Measurements from ENCODE around the gene PMAIP1. TPM values are rescaled to one million over a fixed set of nuclear protein-coding genes. Genes with fewer than 3 reads are reported as not detected.
"Not testable (repeated sequence)": the region's sequence is repeated elsewhere in the genome, so short reads cannot be mapped to it uniquely, and the experiment has no call there.

Gene PMAIP1
- 52.5 and 54.6 TPM in 2 replicates for total RNA-seq

DNA sequence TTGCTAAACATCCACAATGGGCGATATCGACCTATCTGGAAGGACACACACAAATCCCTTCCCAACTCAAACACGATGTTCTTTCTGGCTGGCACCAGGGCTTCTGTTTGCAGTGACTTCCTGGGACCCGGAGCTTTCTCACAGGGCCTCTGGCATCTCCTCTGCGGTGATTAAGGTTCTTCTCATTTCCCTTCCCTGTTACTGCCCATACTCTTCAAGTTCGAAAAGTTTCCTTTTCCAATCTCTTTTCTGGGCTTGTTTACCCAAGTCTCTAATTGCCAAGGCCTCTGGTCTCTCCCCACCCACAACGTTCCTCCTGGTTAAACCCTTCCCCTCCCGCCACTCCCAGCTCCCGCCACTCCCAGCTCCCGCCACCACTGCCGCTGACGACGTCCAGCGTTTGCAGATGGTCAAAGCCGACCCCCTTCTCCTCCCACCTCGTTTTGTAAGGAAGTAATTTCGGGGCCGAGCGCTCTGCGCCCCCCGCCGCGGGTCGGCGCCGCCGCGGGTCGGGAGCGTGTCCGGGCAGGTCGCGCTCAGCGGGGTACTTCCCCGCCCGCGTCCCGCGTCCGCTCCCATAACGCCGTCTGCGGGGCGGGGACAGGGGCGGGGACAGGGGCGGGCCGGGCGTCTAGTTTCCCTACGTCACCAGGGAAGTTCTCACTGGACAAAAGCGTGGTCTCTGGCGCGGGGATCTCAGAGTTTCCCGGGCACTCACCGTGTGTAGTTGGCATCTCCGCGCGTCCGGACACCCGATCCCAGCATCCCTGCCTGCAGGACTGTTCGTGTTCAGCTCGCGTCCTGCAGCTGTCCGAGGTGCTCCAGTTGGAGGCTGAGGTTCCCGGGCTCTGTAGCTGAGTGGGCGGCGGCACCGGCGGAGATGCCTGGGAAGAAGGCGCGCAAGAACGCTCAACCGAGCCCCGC lies at the start of gene PMAIP1:
Gene PMAIP1, plus strand, starts transcription at position 699 of the 924 bp plus-strand sequence. Its CDS starts 182 bp downstream, at position 881.
- Mint-ChIP-seq H3K27ac (peak within 1 kb of the TSS; percentile 99), H3K9me3 (no peaks in the 10 kb centered on the region), H3K4me3 (peak within 1 kb of the TSS; percentile 95), H3K36me3 (ENCODE audit: low read depth) (peaks cover 35% of the 10 kb centered on the region), H3K4me1 (peaks cover 35% of the 10 kb centered on the region), H3K27me3 (no peaks in the 10 kb centered on the region)
- DNase-seq = peak; percentile 96
- intact Hi-C loops (cut with micrococcal nuclease) = loop anchor here (1.0 to 10.0 kb wide), 7 partner anchors 14 to 1285 kb away; partner anchors contain the start of gene LMAN1

- no peak overlapping the region for H3K4me3 Mint-ChIP-seq
- no peaks in the 10 kb centered on the region for H3K9me3 Mint-ChIP-seq
- DNase-seq = no peak
- no peaks in the 10 kb centered on the region for H3K27me3 Mint-ChIP-seq
- no peaks in the 10 kb centered on the region for H3K36me3 Mint-ChIP-seq (ENCODE audit: low read depth)
- no peak overlapping the region for H3K27ac Mint-ChIP-seq
- peaks cover 23% of the 10 kb centered on the region for H3K4me1 Mint-ChIP-seq
- intact Hi-C loops (cut with micrococcal nuclease) = no loop called here
Observed at GRCh38 chr18:59851784-59852399, 47.9 kb upstream of the PMAIP1 start.

GRCh38 chr18:59852548-59852947 lies 47.2 kb upstream of the PMAIP1 start:
- Mint-ChIP-seq H3K4me3 (no peak overlapping the region), H3K36me3 (ENCODE audit: low read depth) (no peaks in the 10 kb centered on the region), H3K9me3 (no peaks in the 10 kb centered on the region), H3K27ac (no peak overlapping the region), H3K4me1 (peaks cover 17% of the 10 kb centered on the region), H3K27me3 (peaks cover 2% of the 10 kb centered on the region)
- intact Hi-C loops (cut with micrococcal nuclease) = no loop called here
- DNase-seq = no peak

GRCh38 chr18:59853380-59853779 lies 46.4 kb upstream of the PMAIP1 start:
- no peak for DNase-seq
- H3K4me1 Mint-ChIP-seq = peaks cover 9% of the 10 kb centered on the region
- H3K9me3 Mint-ChIP-seq = no peaks in the 10 kb centered on the region
- H3K27me3 Mint-ChIP-seq = peaks cover 2% of the 10 kb centered on the region
- intact Hi-C loops (cut with micrococcal nuclease) = no loop called here
- no peaks in the 10 kb centered on the region for H3K36me3 Mint-ChIP-seq (ENCODE audit: low read depth)
- no peak overlapping the region for H3K4me3 Mint-ChIP-seq
- no peak overlapping the region for H3K27ac Mint-ChIP-seq

DNA sequence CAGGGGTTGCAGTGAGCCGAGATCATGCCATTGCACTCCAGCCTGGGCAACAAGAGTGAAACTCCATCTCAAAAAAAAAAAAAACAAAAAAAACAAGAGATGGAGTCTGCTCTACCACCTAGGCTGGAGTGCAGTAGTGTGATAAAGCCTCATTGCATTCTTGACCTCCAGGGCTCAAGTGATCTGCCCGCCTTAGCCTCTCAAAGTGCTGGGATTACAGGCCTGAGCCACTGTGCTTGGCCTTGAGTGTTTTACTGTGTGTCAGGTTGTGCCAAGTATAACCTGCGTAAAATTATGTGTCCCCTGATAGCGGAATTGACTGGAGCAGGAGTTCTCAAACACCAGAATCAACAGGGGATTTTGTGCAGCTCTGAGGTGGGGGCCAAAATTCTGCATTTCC lies 45.8 kb upstream of the PMAIP1 start:
- H3K27me3 Mint-ChIP-seq; intact Hi-C loops (cut with micrococcal nuclease); H3K4me1 Mint-ChIP-seq; H3K27ac Mint-ChIP-seq; H3K9me3 Mint-ChIP-seq; H3K36me3 Mint-ChIP-seq (ENCODE audit: low read depth); DNase-seq; H3K4me3 Mint-ChIP-seq: not testable (repeated sequence)

DNA sequence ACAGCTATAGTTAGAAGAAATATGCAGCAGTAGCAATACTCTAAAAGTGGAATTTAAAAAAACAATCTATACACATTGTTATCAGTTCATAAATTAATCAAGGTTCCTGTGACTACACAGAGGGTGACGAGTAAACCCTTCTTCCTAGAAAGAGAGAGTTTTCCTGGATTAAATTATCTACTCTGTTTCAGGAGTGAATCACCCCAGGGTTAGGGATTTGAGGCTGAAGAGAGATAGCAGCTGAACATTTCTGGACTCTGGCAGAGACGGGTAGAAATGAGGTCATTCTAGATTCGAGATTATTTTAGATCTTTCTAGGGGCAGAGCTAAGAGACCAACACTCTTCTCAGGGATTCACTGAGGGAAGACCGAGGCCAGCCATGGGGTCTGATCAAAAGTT lies 38.8 kb upstream of the PMAIP1 start:
- no peaks in the 10 kb centered on the region for H3K36me3 Mint-ChIP-seq (ENCODE audit: low read depth)

GRCh38 chr18:59861963-59862819 lies 37.6 kb upstream of the PMAIP1 start:
- H3K9me3 Mint-ChIP-seq = no peaks in the 10 kb centered on the region
- H3K4me3 Mint-ChIP-seq = no peak overlapping the region
- intact Hi-C loops (cut with micrococcal nuclease) = no loop called here
- H3K27ac Mint-ChIP-seq = no peak overlapping the region
- no peaks in the 10 kb centered on the region for H3K36me3 Mint-ChIP-seq (ENCODE audit: low read depth)
- no peaks in the 10 kb centered on the region for H3K4me1 Mint-ChIP-seq
- DNase-seq = no peak
- peaks cover 3% of the 10 kb centered on the region for H3K27me3 Mint-ChIP-seq

More for the DNA sequence above, 38.8 kb upstream of the PMAIP1 start:
- Mint-ChIP-seq H3K27ac (no peak overlapping the region), H3K27me3 (peaks cover 2% of the 10 kb centered on the region), H3K9me3 (no peaks in the 10 kb centered on the region), H3K4me3 (no peak overlapping the region), H3K4me1 (no peaks in the 10 kb centered on the region)
- intact Hi-C loops (cut with micrococcal nuclease) = no loop called here
- no peak for DNase-seq

DNA sequence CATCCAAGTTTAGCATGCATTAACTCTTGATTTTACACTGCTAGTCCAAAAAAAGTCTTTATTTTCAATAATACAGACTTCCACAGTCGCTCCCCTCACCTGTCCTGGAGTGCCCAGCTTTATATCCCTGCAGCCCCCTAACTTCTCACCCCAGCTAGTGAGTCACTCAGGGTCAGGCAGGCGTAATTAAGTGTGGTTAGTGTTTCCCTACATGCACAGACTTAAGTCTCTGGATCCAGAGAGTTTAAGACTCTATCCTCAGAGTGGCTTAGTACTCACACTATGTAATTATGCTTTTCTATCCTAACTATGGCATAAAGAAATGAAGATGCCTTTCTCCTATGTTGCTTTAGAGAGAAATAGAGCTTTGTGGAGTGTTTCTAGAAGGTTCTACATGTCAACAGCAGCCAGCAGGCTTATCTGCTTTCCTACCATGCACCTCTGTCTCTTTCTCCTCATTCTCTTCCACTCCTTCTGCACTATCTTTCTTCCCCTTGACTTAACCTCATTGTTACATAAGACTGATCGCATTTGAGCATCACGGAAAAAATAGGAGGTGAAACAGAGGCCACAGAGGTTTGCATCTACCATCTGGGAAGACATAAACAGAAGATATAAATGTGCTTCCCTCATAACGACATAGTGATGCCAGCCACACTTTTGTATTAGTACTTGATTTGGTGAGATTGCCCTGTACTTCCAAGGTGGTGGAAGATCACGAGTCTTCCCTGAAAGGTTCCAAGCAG lies 34.4 kb upstream of the PMAIP1 start:
- no peak for DNase-seq
- Mint-ChIP-seq H3K27ac (no peak overlapping the region), H3K4me3 (no peak overlapping the region), H3K9me3 (no peaks in the 10 kb centered on the region), H3K36me3 (ENCODE audit: low read depth) (no peaks in the 10 kb centered on the region), H3K4me1 (no peaks in the 10 kb centered on the region), H3K27me3 (peaks cover 4% of the 10 kb centered on the region)
- intact Hi-C loops (cut with micrococcal nuclease) = no loop called here

GRCh38 chr18:59866551-59867269 lies 33.1 kb upstream of the PMAIP1 start:
- DNase-seq = no peak
- intact Hi-C loops (cut with micrococcal nuclease) = no loop called here
- no peaks in the 10 kb centered on the region for H3K9me3 Mint-ChIP-seq
- H3K4me1 Mint-ChIP-seq = no peaks in the 10 kb centered on the region
- H3K27ac Mint-ChIP-seq = no peak overlapping the region
- no peak overlapping the region for H3K4me3 Mint-ChIP-seq
- no peaks in the 10 kb centered on the region for H3K36me3 Mint-ChIP-seq (ENCODE audit: low read depth)
- H3K27me3 Mint-ChIP-seq = peaks cover 7% of the 10 kb centered on the region

DNA sequence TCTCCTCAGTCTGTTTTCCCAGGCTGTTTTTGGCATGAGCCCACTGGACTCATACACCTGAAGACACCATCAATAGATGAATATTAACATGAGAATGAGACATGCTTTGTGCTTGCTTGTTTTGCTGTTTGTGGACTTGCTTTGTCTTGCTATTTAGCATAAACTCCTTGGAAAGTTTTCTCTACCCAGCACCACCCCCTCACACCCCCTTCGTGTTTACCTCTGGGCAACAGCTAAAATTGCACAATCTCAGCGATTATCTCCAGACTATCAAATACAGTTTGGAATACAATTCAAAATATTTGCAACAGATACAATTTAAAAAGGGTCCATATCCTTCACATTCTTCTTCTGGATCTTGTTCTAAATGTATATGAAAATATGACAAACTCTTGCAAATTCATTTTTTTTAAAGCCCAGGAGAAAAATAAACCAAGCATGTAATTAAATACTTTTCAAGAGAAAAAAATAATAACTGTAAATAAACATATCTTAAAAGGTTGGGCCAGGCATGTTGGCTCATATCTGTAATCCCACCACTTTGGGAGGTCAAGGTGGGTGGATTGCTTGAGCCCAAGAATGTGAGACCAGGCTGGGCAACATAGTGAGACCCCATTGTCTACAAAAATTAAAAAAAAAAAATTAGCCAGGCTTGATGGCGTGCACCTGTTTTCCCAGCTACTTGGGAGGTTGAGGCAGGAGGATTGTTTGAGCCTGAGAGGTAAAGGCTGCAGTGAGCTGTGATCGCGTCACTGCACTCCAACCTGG lies 32.3 kb upstream of the PMAIP1 start:
- Mint-ChIP-seq H3K4me1 (no peaks in the 10 kb centered on the region), H3K36me3 (ENCODE audit: low read depth) (no peaks in the 10 kb centered on the region), H3K27ac (no peak overlapping the region), H3K27me3 (peaks cover 7% of the 10 kb centered on the region), H3K4me3 (no peak overlapping the region), H3K9me3 (no peaks in the 10 kb centered on the region)
- DNase-seq = no peak
- intact Hi-C loops (cut with micrococcal nuclease) = no loop called here

- no peaks in the 10 kb centered on the region for H3K36me3 Mint-ChIP-seq (ENCODE audit: low read depth)
- peaks cover 7% of the 10 kb centered on the region for H3K27me3 Mint-ChIP-seq
- H3K4me3 Mint-ChIP-seq = no peak overlapping the region
- H3K9me3 Mint-ChIP-seq = no peaks in the 10 kb centered on the region
- no peak overlapping the region for H3K27ac Mint-ChIP-seq
- peaks cover 11% of the 10 kb centered on the region for H3K4me1 Mint-ChIP-seq
- intact Hi-C loops (cut with micrococcal nuclease) = no loop called here
- no peak for DNase-seq
Observed at GRCh38 chr18:59870623-59871130, 29.1 kb upstream of the PMAIP1 start.

GRCh38 chr18:59871711-59872362 lies 28.0 kb upstream of the PMAIP1 start:
- H3K4me3 Mint-ChIP-seq = no peak overlapping the region
- DNase-seq = no peak
- intact Hi-C loops (cut with micrococcal nuclease) = no loop called here
- H3K27me3 Mint-ChIP-seq = peaks cover 8% of the 10 kb centered on the region
- no peak overlapping the region for H3K27ac Mint-ChIP-seq
- H3K9me3 Mint-ChIP-seq = no peaks in the 10 kb centered on the region
- no peaks in the 10 kb centered on the region for H3K36me3 Mint-ChIP-seq (ENCODE audit: low read depth)
- H3K4me1 Mint-ChIP-seq = peaks cover 19% of the 10 kb centered on the region
